Loucy (cell line): ENCODE data around the gene TECPR1.

Source experiments
- H2AFZ ChIP-seq: fragments of 200-600 bp; sonication (generic); 2 replicates; pipeline ENCODE4 v1.6.0; 2016; ENCODE audit warnings: antibody characterized with exemption, mild to moderate bottlenecking, low read length, moderate library complexity
- H3F3A ChIP-seq: fragments of 200-600 bp; 2 replicates; pipeline ENCODE4 v1.6.0; 2016; ENCODE audit warnings: antibody characterized with exemption, low read depth, mild to moderate bottlenecking
- H3K27me3 ChIP-seq: fragments of 200-600 bp; sonication (generic); 2 replicates; pipeline ENCODE4 v1.6.1; 2014; ENCODE audit warnings: low read length, mild to moderate bottlenecking; ENCODE audit not compliant: insufficient read depth, poor library complexity, severe bottlenecking
- H3K36me3 ChIP-seq: fragments of 200-600 bp; sonication (generic); 2 replicates; pipeline ENCODE4 v1.6.1; 2016; ENCODE audit warnings: low read length; ENCODE audit not compliant: insufficient read depth
- H3K4me1 ChIP-seq: fragments of 200-600 bp; sonication (generic); 2 replicates; pipeline ENCODE4 v1.5.1; 2014; ENCODE audit warnings: low read length, mild to moderate bottlenecking; ENCODE audit not compliant: insufficient read depth, poor library complexity, severe bottlenecking
- H3K4me2 ChIP-seq: fragments of 200-600 bp; sonication (generic); 2 replicates; pipeline ENCODE4 v1.6.0; 2014; ENCODE audit warnings: antibody characterized with exemption, low read length, low read depth, mild to moderate bottlenecking; ENCODE audit not compliant: poor library complexity, severe bottlenecking
- H3K4me3 ChIP-seq: fragments of 200-600 bp; sonication (generic); 2 replicates; pipeline ENCODE4 v1.5.1; 2014; ENCODE audit warnings: low read length, mild to moderate bottlenecking, mixed read lengths; ENCODE audit not compliant: poor library complexity, severe bottlenecking
- H3K79me2 ChIP-seq: fragments of 200-600 bp; sonication (generic); 2 replicates; pipeline ENCODE4 v1.6.1; 2014; ENCODE audit warnings: low read length; ENCODE audit not compliant: insufficient read depth
- H3K9ac ChIP-seq: fragments of 200-600 bp; sonication (generic); 2 replicates; pipeline ENCODE4 v1.6.0; 2014; ENCODE audit warnings: mild to moderate bottlenecking, low read depth, low read length, moderate library complexity; ENCODE audit not compliant: poor library complexity, severe bottlenecking
- H3K9me2 ChIP-seq: fragments of 200-600 bp; sonication (generic); replicated peaks from 2 replicates; pipeline ENCODE4 v1.6.1; 2016; ENCODE audit warnings: low read depth, low read length, mixed read lengths
- H3K9me3 ChIP-seq: fragments of 200-600 bp; sonication (generic); 2 replicates; pipeline ENCODE4 v1.6.1; 2014; ENCODE audit warnings: mild to moderate bottlenecking, antibody characterized with exemption, low read length, low read depth; ENCODE audit not compliant: insufficient read depth
- H4K20me1 ChIP-seq: fragments of 200-600 bp; sonication (generic); 2 replicates; pipeline ENCODE4 v1.6.0; 2014; ENCODE audit warnings: antibody characterized with exemption, low read length, mild to moderate bottlenecking; ENCODE audit not compliant: insufficient read depth, poor library complexity, severe bottlenecking
- CTCF ChIP-seq: fragments of 200-600 bp; sonication (generic); conservative IDR thresholded peaks from 2 replicates; pipeline ENCODE4 v1.5.1; 2014; ENCODE audit warnings: mild to moderate bottlenecking, antibody characterized with exemption, low read length
- EZH2phosphoT487 ChIP-seq: fragments of 200-600 bp; IDR thresholded peaks from 2 replicates; pipeline ENCODE4 v1.6.1; 2018; ENCODE audit warnings: antibody characterized with exemption, mild to moderate bottlenecking, moderate library complexity, borderline replicate concordance

TECPR1 gene

GRCh38 chr7:98217623-98218582, 34.1 kb downstream of the TECPR1 start:
- Histone ChIP-seq H3K9me3 (no peaks in the 10 kb centered on the region), H3K27me3 (no peaks in the 10 kb centered on the region), H3K4me3 (no peak overlapping the region), H3K9me2 (no peaks in the 10 kb centered on the region), H3K79me2 (no peaks in the 10 kb centered on the region), H3K4me1 (no peaks in the 10 kb centered on the region), H3K36me3 (no peaks in the 10 kb centered on the region), H3K4me2 (no peak overlapping the region), H4K20me1 (no peaks in the 10 kb centered on the region), H2AFZ (no peak overlapping the region), H3F3A (no peaks in the 10 kb centered on the region), H3K9ac (no peak overlapping the region)
- TF ChIP-seq EZH2phosphoT487: no peak
- no peak for TF ChIP-seq CTCF

- no peak overlapping the region for H2AFZ ChIP-seq
- no peaks in the 10 kb centered on the region for H3K9me2 ChIP-seq
- H3K9ac ChIP-seq: no peak overlapping the region
- no peaks in the 10 kb centered on the region for H3K9me3 ChIP-seq
- no peak overlapping the region for H3K4me2 ChIP-seq
- no peak overlapping the region for H3K4me3 ChIP-seq
- H3K27me3 ChIP-seq: no peaks in the 10 kb centered on the region
- no peaks in the 10 kb centered on the region for H3K36me3 ChIP-seq
- TF ChIP-seq CTCF (no peak), EZH2phosphoT487 (no peak)
- no peaks in the 10 kb centered on the region for H3K79me2 ChIP-seq
- no peaks in the 10 kb centered on the region for H3F3A ChIP-seq
- no peaks in the 10 kb centered on the region for H4K20me1 ChIP-seq
- no peaks in the 10 kb centered on the region for H3K4me1 ChIP-seq
Measured at GRCh38 chr7:98216941-98217622, 35.0 kb downstream of the TECPR1 start.

- H4K20me1 ChIP-seq: no peaks in the 10 kb centered on the region
- H3K27me3 ChIP-seq: no peaks in the 10 kb centered on the region
- TF ChIP-seq EZH2phosphoT487: no peak
- no peak for TF ChIP-seq CTCF
- no peak overlapping the region for H2AFZ ChIP-seq
- H3K9ac ChIP-seq: no peak overlapping the region
- no peaks in the 10 kb centered on the region for H3K36me3 ChIP-seq
- no peak overlapping the region for H3K4me2 ChIP-seq
- no peaks in the 10 kb centered on the region for H3K79me2 ChIP-seq
- no peaks in the 10 kb centered on the region for H3K9me3 ChIP-seq
- H3K4me1 ChIP-seq: no peaks in the 10 kb centered on the region
- no peaks in the 10 kb centered on the region for H3F3A ChIP-seq
- H3K9me2 ChIP-seq: no peaks in the 10 kb centered on the region
- H3K4me3 ChIP-seq: no peak overlapping the region
Measured at GRCh38 chr7:98215561-98216495, 36.2 kb downstream of the TECPR1 start.
